SK-N-SH (cell line): Measurements from ENCODE around the gene NEGR1. TPM values are rescaled to one million over a fixed set of nuclear protein-coding genes. Genes with fewer than 3 reads are reported as not detected.

Source experiments
- CTCF ChIA-PET: fragments of 300-600, 350-600 bp; formaldehyde crosslinking; extraction: SDS; loops from one replicate; lab custom pipeline; 2021; lab: Yijun Ruan, JAX
- POLR2A ChIA-PET: fragments of 350-600 bp; sonication (Branson Sonifier 250); formaldehyde crosslinking; extraction: SDS; loops from one replicate; lab custom pipeline; 2020; ENCODE audit warnings: antibody characterized with exemption, inconsistent platforms; lab: Yijun Ruan, JAX
- DNase-seq: peaks from one replicate; pipeline ENCODE4 v3.0.0; 2012
- H2AFZ ChIP-seq: fragments of 200-600 bp; sonication (generic); 2 replicates; pipeline ENCODE4 v1.8.1; 2016; ENCODE audit warnings: antibody characterized with exemption, mild to moderate bottlenecking, low read depth
- H3F3A ChIP-seq: fragments of 200-600 bp; sonication (generic); replicated peaks from 2 replicates; pipeline ENCODE3; 2016; ENCODE audit warnings: antibody characterized with exemption, mild to moderate bottlenecking; ENCODE audit not compliant: insufficient read depth
- H3K27ac ChIP-seq, 2 experiments: fragments of 200-500 bp in 1 of 2; fragments of 200-600 bp in 1 of 2; sonication (Bioruptor generic) in 1 of 2; sonication (generic), shearing (Covaris generic) in 1 of 2; 2 replicates each; pipeline versions ENCODE4 v1.5.1 to v1.6.1; 2014 to 2016; ENCODE audit warnings: low read depth in 2 of 2, inconsistent platforms in 1 of 2, low read length in 1 of 2, mild to moderate bottlenecking in 1 of 2, mixed read lengths in 1 of 2
- H3K27me3 ChIP-seq: fragments of 200-600 bp; sonication (generic), shearing (Covaris generic); 2 replicates; pipeline ENCODE4 v1.6.1; 2016; ENCODE audit warnings: mixed run types; ENCODE audit not compliant: insufficient read depth
- H3K36me3 ChIP-seq, 2 experiments: fragments of 200-500 bp in 1 of 2; fragments of 200-600 bp in 1 of 2; sonication (Bioruptor generic) in 1 of 2; sonication (generic) in 1 of 2; replicated peaks in 1 of 2; 2 replicates each; pipeline versions ENCODE3 to v1.5.1; 2014 to 2016; ENCODE audit warnings: low read length in 1 of 2, mild to moderate bottlenecking in 1 of 2; ENCODE audit not compliant: insufficient read depth in 2 of 2, control insufficient read depth in 1 of 2
- H3K4me1 ChIP-seq, 2 experiments: fragments of 200-500 bp in 1 of 2; fragments of 200-600 bp in 1 of 2; sonication (Bioruptor generic) in 1 of 2; sonication (generic), shearing (Covaris generic) in 1 of 2; 2 replicates each; pipeline versions ENCODE4 v1.5.1 to v1.6.1; 2014 to 2016; ENCODE audit warnings: low read depth in 1 of 2, low read length in 1 of 2, mixed run types in 1 of 2; ENCODE audit not compliant: insufficient read depth in 2 of 2, control insufficient read depth in 1 of 2
- H3K4me2 ChIP-seq: fragments of 200-600 bp; sonication (generic), shearing (Covaris generic); 2 replicates; pipeline ENCODE4 v1.6.1; 2017; ENCODE audit warnings: mixed run types
- H3K4me3 ChIP-seq, 2 experiments: fragments of 200-500 bp in 1 of 2; fragments of 200-600 bp in 1 of 2; sonication (Bioruptor generic) in 1 of 2; sonication (generic), shearing (Covaris generic) in 1 of 2; 2 replicates each; pipeline versions ENCODE4 v1.5.1 to v1.8.1; 2014 to 2016; ENCODE audit warnings: low read depth in 2 of 2, inconsistent platforms in 1 of 2, low read length in 1 of 2, mild to moderate bottlenecking in 1 of 2, mixed read lengths in 1 of 2, moderate library complexity in 1 of 2
- H3K79me2 ChIP-seq: fragments of 200-600 bp; sonication (generic); 2 replicates; pipeline ENCODE4 v1.8.1; 2017; ENCODE audit warnings: mild to moderate bottlenecking; ENCODE audit not compliant: insufficient read depth
- H3K9ac ChIP-seq: fragments of 200-600 bp; sonication (generic); 2 replicates; pipeline ENCODE4 v1.6.1; 2017; ENCODE audit warnings: mixed run types
- H3K9me2 ChIP-seq: fragments of 200-600 bp; sonication (generic); 2 replicates; pipeline ENCODE4 v1.6.1; 2017; ENCODE audit warnings: mixed run types
- H3K9me3 ChIP-seq: fragments of 200-600 bp; sonication (generic); 2 replicates; pipeline ENCODE4 v1.6.1; 2017; ENCODE audit warnings: mixed run types, mild to moderate bottlenecking, moderate library complexity
- H4K20me1 ChIP-seq: fragments of 200-600 bp; sonication (generic); 2 replicates; pipeline ENCODE4 v1.6.1; 2017; ENCODE audit warnings: mild to moderate bottlenecking, mixed run types; ENCODE audit not compliant: insufficient read depth
- ELF1 ChIP-seq: IDR thresholded peaks from 2 replicates; pipeline ENCODE4 v1.4.0; 2012
- EP300 ChIP-seq, 2 experiments: IDR thresholded peaks; 2 replicates each; pipeline versions ENCODE4 v1.4.0 to v1.6.1; 2012; ENCODE audit warnings: borderline replicate concordance in 1 of 2, low read depth in 1 of 2, low read length in 1 of 2
- FOXJ3 ChIP-seq: sonication (generic); formaldehyde crosslinking; IDR thresholded peaks from 2 replicates; pipeline ENCODE4 v1.5.1; 2020; ENCODE audit warnings: mild to moderate bottlenecking, missing genetic modification reagents
- GATA2 ChIP-seq: sonication (generic); formaldehyde crosslinking; IDR thresholded peaks from 2 replicates; pipeline ENCODE4 v1.5.0; 2020; ENCODE audit warnings: mild to moderate bottlenecking, missing genetic modification reagents
- JUND ChIP-seq: IDR thresholded peaks from 2 replicates; pipeline ENCODE4 v1.4.0; 2012
- MEF2A ChIP-seq: IDR thresholded peaks from 2 replicates; pipeline ENCODE4 v1.4.0; 2012; ENCODE audit warnings: low read depth, borderline replicate concordance
- MXI1 ChIP-seq: IDR thresholded peaks from 2 replicates; pipeline ENCODE4 v1.6.1; 2012; ENCODE audit warnings: mild to moderate bottlenecking, low read depth, low read length, improper control_type of control experiment
- NRF1 ChIP-seq: IDR thresholded peaks from 2 replicates; pipeline ENCODE4 v1.6.1; 2012; ENCODE audit warnings: low read depth, mild to moderate bottlenecking, low read length
- RAD21 ChIP-seq: IDR thresholded peaks from 2 replicates; pipeline ENCODE4 v1.6.1; 2012; ENCODE audit warnings: mild to moderate bottlenecking, low read length
- TAF1 ChIP-seq: IDR thresholded peaks from 2 replicates; pipeline ENCODE4 v1.6.1; 2012; ENCODE audit warnings: low read depth, mild to moderate bottlenecking, low read length, moderate library complexity, borderline replicate concordance
- TCF12 ChIP-seq: IDR thresholded peaks from 2 replicates; pipeline ENCODE4 v1.4.0; 2012
- TEAD4 ChIP-seq: IDR thresholded peaks from 2 replicates; pipeline ENCODE4 v1.4.0; 2012; ENCODE audit warnings: mild to moderate bottlenecking, borderline replicate concordance; ENCODE audit not compliant: insufficient read depth
- WGBS: methylation state at CpG from one replicate; pipeline ENCODE4 v1.1.6; 2017; ENCODE audit warnings: low lambda C conversion rate; 5-methylcytosine and 5-hydroxymethylcytosine counted together
- polyA plus RNA-seq, 3 experiments: library from polyadenylated mRNA; depleted of rRNA; stranded (reverse); fragments of >200 nt; gene quantifications; 2 replicates each; pipeline ENCODE4 v1.2.3, GENCODE V29; 2012
- TF ChIP-seq, protein P1 (sequence below): fragments of 200-600 bp; sonication (generic); IDR thresholded peaks from 2 replicates; pipeline ENCODE4 v1.6.1; 2017; ENCODE audit warnings: antibody characterized with exemption, mild to moderate bottlenecking, moderate library complexity
- TF ChIP-seq, protein P2 (sequence below): IDR thresholded peaks from 2 replicates; pipeline ENCODE4 v1.4.0; 2012; ENCODE audit warnings: low read depth, borderline replicate concordance
- TF ChIP-seq, protein P3 (sequence below): fragments of 150-350 bp; IDR thresholded peaks from 2 replicates; pipeline ENCODE4 v1.6.1; 2016; ENCODE audit warnings: mild to moderate bottlenecking, low read depth, low read length
- TF ChIP-seq, protein P4 (sequence below): fragments of 150-350 bp; IDR thresholded peaks from 2 replicates; pipeline ENCODE4 v1.6.1; 2017; ENCODE audit warnings: antibody characterized with exemption, low read length, low read depth, borderline replicate concordance

Gene NEGR1
- polyA plus RNA-seq, 1 of the 3 experiments (the other 2 are of a cell fraction), result 0.21 TPM

DNA sequence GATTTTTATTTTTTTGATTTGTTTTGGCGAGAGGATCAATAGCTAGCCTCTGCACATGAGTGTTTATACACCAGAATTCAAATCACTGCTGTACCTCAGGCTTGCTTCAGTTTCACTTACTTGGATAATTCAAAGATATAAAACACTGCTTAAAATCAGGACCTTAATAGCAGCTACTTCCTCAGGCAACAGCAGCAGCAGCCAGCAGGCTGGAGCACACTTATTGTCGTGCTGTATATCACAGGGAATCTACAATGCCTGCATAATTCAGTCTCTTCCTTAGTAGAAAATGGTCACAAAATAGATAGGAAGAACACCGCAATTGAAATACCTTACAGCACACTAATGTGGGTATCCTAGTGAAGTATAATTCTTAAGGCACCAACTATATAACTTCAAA, 497.3 kb downstream of the NEGR1 start:
- ChIA-PET CTCF (no interaction called here), POLR2A (interaction anchor here (0.6 kb wide), 1 partner anchor 210 kb away, joined by 5 read pairs; no protein-coding TSS in a partner anchor)
- Histone ChIP-seq H3K79me2 (no peaks in the 10 kb centered on the region), H2AFZ (no peak overlapping the region), H3K9me2 (no peaks in the 10 kb centered on the region), H3K4me3 (no peak overlapping the region), H3F3A (no peaks in the 10 kb centered on the region), H3K9ac (no peak overlapping the region), H3K4me1 (peaks cover 0 to 9% of the 10 kb centered on the region in 2 experiments; a peak in 2 of 4 replicates), H3K27ac (no peak overlapping the region), H4K20me1 (no peaks in the 10 kb centered on the region), H3K4me2 (no peak overlapping the region), H3K27me3 (no peaks in the 10 kb centered on the region), H3K9me3 (no peaks in the 10 kb centered on the region), H3K36me3 (no peaks in the 10 kb centered on the region)
- TF ChIP-seq FOXJ3 (CRISPR knock-in tag), result peak; percentile 56; the same call in 1 of the 2 replicates
- peak; percentile 78 for TF ChIP-seq GATA2
- TF ChIP-seq EP300 (IDR thresholded peaks at IDR 0.05; ENCODE audit: borderline replicate concordance in 1 of 2, low read depth in 1 of 2, low read length in 1 of 2), result peak in 1 of 2 experiments; percentile 57; a peak in 1 of 4 replicates
- TF ChIP-seq, protein P1, sequence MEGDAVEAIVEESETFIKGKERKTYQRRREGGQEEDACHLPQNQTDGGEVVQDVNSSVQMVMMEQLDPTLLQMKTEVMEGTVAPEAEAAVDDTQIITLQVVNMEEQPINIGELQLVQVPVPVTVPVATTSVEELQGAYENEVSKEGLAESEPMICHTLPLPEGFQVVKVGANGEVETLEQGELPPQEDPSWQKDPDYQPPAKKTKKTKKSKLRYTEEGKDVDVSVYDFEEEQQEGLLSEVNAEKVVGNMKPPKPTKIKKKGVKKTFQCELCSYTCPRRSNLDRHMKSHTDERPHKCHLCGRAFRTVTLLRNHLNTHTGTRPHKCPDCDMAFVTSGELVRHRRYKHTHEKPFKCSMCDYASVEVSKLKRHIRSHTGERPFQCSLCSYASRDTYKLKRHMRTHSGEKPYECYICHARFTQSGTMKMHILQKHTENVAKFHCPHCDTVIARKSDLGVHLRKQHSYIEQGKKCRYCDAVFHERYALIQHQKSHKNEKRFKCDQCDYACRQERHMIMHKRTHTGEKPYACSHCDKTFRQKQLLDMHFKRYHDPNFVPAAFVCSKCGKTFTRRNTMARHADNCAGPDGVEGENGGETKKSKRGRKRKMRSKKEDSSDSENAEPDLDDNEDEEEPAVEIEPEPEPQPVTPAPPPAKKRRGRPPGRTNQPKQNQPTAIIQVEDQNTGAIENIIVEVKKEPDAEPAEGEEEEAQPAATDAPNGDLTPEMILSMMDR, result no peak
- 0 out of 2 replicates have a peak, but pooled peaks have one; percentile 5 for TF ChIP-seq RAD21
- TF ChIP-seq TEAD4, result no peak
- TF ChIP-seq JUND, result no peak
- DNase-seq, result peak; percentile 6
- WGBS, result 48% methylated on average over 3 of the region's 3 CpGs

DNA sequence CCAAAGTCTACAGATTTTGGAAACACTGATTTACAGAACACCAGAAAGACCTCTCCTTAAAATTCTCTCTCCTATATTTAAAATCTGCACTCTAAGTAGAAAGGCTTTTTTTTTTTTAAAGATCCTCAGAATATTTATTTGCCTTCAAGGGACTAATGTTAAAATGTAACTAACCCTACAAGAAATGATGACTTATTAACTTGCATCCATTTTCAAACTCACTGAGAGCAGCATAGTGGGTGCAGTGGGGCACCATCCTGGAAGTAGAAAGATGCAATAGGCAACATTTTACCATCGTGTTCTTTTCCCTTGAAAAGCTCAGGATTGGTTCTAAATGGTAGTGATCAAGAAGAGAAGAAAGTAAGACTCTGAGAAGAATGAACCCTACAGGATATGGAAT, 498.1 kb downstream of the NEGR1 start:
- TF ChIP-seq ELF1, result no peak
- TF ChIP-seq, all 33 proteins: peak for 0
- Histone ChIP-seq H3K9me2 (no peaks in the 10 kb centered on the region), H3K79me2 (no peaks in the 10 kb centered on the region), H3K4me3 (no peak overlapping the region), H3F3A (no peaks in the 10 kb centered on the region), H2AFZ (no peak overlapping the region), H3K36me3 (no peaks in the 10 kb centered on the region), H3K9me3 (no peaks in the 10 kb centered on the region), H3K4me1 (peaks cover 0 to 9% of the 10 kb centered on the region in 2 experiments; a peak in 2 of 4 replicates), H3K4me2 (no peak overlapping the region), H4K20me1 (no peaks in the 10 kb centered on the region), H3K27me3 (no peaks in the 10 kb centered on the region), H3K9ac (no peak overlapping the region), H3K27ac (no peak overlapping the region)
- WGBS, result 25% methylated on average over 1 of the region's 1 CpG
- CTCF ChIA-PET, result no interaction called here
- POLR2A ChIA-PET, result no interaction called here
- no peak for DNase-seq

DNA sequence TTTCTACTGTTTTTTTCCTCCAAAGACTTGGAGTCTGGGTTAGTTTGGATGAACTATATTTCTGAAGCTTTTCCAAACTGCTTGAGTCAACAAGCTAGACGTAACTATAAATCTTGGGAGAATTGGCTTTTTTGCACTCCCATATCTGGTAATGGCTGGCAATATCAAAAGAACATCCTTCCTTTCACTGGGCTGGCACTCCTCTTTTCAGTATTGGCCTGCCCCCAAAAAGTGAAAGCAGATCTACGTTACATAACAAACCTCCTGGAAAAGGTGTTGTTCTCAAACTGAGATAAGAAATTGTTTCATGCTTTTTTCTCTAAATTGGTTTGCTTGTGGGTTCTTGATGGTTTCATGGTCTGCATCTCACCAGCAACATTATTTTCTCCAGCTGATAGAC, 499.3 kb downstream of the NEGR1 start:
- WGBS, result 66% methylated on average over 2 of the region's 2 CpGs
- no peak for DNase-seq
- H3K9ac ChIP-seq, result no peak overlapping the region

More for the DNA sequence above, 499.3 kb downstream of the NEGR1 start:
- Histone ChIP-seq H4K20me1 (no peaks in the 10 kb centered on the region), H3K79me2 (no peaks in the 10 kb centered on the region), H3K4me2 (no peak overlapping the region), H3K9me3 (no peaks in the 10 kb centered on the region), H3K36me3 (no peaks in the 10 kb centered on the region), H3K4me3 (no peak overlapping the region), H3K27me3 (no peaks in the 10 kb centered on the region), H2AFZ (no peak overlapping the region), H3K27ac (no peak overlapping the region), H3F3A (no peaks in the 10 kb centered on the region), H3K9me2 (no peaks in the 10 kb centered on the region), H3K4me1 (peaks cover 0 to 9% of the 10 kb centered on the region in 2 experiments; a peak in 2 of 4 replicates)
- ChIA-PET CTCF (no interaction called here), POLR2A (no interaction called here)
- TF ChIP-seq, protein P2, sequence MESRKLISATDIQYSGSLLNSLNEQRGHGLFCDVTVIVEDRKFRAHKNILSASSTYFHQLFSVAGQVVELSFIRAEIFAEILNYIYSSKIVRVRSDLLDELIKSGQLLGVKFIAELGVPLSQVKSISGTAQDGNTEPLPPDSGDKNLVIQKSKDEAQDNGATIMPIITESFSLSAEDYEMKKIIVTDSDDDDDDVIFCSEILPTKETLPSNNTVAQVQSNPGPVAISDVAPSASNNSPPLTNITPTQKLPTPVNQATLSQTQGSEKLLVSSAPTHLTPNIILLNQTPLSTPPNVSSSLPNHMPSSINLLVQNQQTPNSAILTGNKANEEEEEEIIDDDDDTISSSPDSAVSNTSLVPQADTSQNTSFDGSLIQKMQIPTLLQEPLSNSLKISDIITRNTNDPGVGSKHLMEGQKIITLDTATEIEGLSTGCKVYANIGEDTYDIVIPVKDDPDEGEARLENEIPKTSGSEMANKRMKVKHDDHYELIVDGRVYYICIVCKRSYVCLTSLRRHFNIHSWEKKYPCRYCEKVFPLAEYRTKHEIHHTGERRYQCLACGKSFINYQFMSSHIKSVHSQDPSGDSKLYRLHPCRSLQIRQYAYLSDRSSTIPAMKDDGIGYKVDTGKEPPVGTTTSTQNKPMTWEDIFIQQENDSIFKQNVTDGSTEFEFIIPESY, result no peak
- TF ChIP-seq TEAD4, result no peak
- no peak for TF ChIP-seq MXI1
- no peak for TF ChIP-seq MEF2A
- no peak for TF ChIP-seq TCF12
- TF ChIP-seq, protein P3, sequence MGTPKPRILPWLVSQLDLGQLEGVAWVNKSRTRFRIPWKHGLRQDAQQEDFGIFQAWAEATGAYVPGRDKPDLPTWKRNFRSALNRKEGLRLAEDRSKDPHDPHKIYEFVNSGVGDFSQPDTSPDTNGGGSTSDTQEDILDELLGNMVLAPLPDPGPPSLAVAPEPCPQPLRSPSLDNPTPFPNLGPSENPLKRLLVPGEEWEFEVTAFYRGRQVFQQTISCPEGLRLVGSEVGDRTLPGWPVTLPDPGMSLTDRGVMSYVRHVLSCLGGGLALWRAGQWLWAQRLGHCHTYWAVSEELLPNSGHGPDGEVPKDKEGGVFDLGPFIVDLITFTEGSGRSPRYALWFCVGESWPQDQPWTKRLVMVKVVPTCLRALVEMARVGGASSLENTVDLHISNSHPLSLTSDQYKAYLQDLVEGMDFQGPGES, result no peak
- TF ChIP-seq, protein P4, sequence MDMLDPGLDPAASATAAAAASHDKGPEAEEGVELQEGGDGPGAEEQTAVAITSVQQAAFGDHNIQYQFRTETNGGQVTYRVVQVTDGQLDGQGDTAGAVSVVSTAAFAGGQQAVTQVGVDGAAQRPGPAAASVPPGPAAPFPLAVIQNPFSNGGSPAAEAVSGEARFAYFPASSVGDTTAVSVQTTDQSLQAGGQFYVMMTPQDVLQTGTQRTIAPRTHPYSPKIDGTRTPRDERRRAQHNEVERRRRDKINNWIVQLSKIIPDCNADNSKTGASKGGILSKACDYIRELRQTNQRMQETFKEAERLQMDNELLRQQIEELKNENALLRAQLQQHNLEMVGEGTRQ, result no peak
- TF ChIP-seq NRF1, result no peak
- TF ChIP-seq TAF1, result no peak
- no peak for TF ChIP-seq RAD21
